Neuronal stem cell (in vitro differentiated cells): ENCODE results near the gene MMP11.

ENCODE experiments used
- DNase-seq: peaks from one replicate; pipeline ENCODE4 v3.0.0-alpha.2; 2013; ENCODE audit warnings: low spot score
- H2AFZ ChIP-seq: one replicate; pipeline ENCODE4 v1.6.1; 2013; ENCODE audit warnings: mild to moderate bottlenecking, low read length, inconsistent platforms
- H2AK5ac ChIP-seq: 2 replicates; pipeline ENCODE4 v1.6.1; 2013; ENCODE audit warnings: low read depth, mild to moderate bottlenecking, inconsistent platforms, low read length, moderate library complexity, mixed read lengths
- H2BK120ac ChIP-seq: 2 replicates; pipeline ENCODE4 v1.6.1; 2013; ENCODE audit warnings: low read depth, mild to moderate bottlenecking, inconsistent platforms, low read length, moderate library complexity, mixed read lengths
- H2BK12ac ChIP-seq: one replicate; pipeline ENCODE4 v1.6.1; 2013; ENCODE audit warnings: low read length, inconsistent platforms
- H2BK15ac ChIP-seq: 2 replicates; pipeline ENCODE4 v1.6.1; 2013; ENCODE audit warnings: mild to moderate bottlenecking, low read length, inconsistent platforms, mixed read lengths
- H2BK5ac ChIP-seq: one replicate; pipeline ENCODE4 v1.6.1; 2013; ENCODE audit warnings: inconsistent platforms, mild to moderate bottlenecking, low read length, moderate library complexity
- H3K14ac ChIP-seq: one replicate; pipeline ENCODE4 v1.6.1; 2013; ENCODE audit warnings: low read length, inconsistent platforms
- H3K18ac ChIP-seq: 2 replicates; pipeline ENCODE4 v1.6.1; 2013; ENCODE audit warnings: low read length, inconsistent platforms
- H3K23ac ChIP-seq: 2 replicates; pipeline ENCODE4 v1.6.1; 2013; ENCODE audit warnings: low read depth, mild to moderate bottlenecking, mixed read lengths, low read length, inconsistent platforms; ENCODE audit not compliant: poor library complexity
- H3K27ac ChIP-seq: replicated peaks from 3 replicates; pipeline ENCODE4 v1.5.1; 2013; ENCODE audit warnings: low read length, inconsistent platforms
- H3K27me3 ChIP-seq, 3 experiments: 2 replicates each; pipeline ENCODE4 v1.6.1; 2013; ENCODE audit warnings: low read length in 3 of 3, mild to moderate bottlenecking in 2 of 3, inconsistent platforms in 1 of 3, low read depth in 1 of 3, mixed read lengths in 1 of 3, moderate library complexity in 1 of 3; ENCODE audit not compliant: control insufficient read depth in 3 of 3, insufficient read depth in 3 of 3
- H3K36me3 ChIP-seq, 2 donors: replicated peaks in 1 of 2; 2 replicates each; pipeline ENCODE4 v1.6.1; 2013; ENCODE audit warnings: low read length in 2 of 2; ENCODE audit not compliant: control insufficient read depth in 2 of 2, insufficient read depth in 2 of 2
- H3K4ac ChIP-seq: 2 replicates; pipeline ENCODE4 v1.6.1; 2013; ENCODE audit warnings: inconsistent platforms, mild to moderate bottlenecking, low read length, moderate library complexity
- H3K4me1 ChIP-seq, 2 donors: 1 replicate in 1 of 2; 2 replicates in 1 of 2; pipeline ENCODE4 v1.6.1; 2013; ENCODE audit warnings: low read length in 2 of 2, low read depth in 1 of 2; ENCODE audit not compliant: control insufficient read depth in 2 of 2, insufficient read depth in 1 of 2
- H3K4me2 ChIP-seq: one replicate; pipeline ENCODE4 v1.6.1; 2013; ENCODE audit warnings: mild to moderate bottlenecking, low read length, inconsistent platforms; ENCODE audit not compliant: insufficient read depth, poor library complexity, severe bottlenecking
- H3K4me3 ChIP-seq, 2 donors: 2 replicates each; pipeline ENCODE4 v1.5.1; 2013; ENCODE audit warnings: low read length in 2 of 2, mild to moderate bottlenecking in 2 of 2, inconsistent platforms in 1 of 2, moderate library complexity in 1 of 2
- H3K79me1 ChIP-seq: one replicate; pipeline ENCODE4 v1.6.1; 2013; ENCODE audit warnings: low read depth, mild to moderate bottlenecking, inconsistent platforms, low read length, moderate library complexity
- H3K9ac ChIP-seq: one replicate; pipeline ENCODE4 v1.6.1; 2013; ENCODE audit warnings: mild to moderate bottlenecking, low read depth, low read length, inconsistent platforms; ENCODE audit not compliant: poor library complexity
- H3K9me3 ChIP-seq, 2 donors: replicated peaks in 1 of 2; 2 replicates each; pipeline versions ENCODE3 to v1.6.1; 2013; ENCODE audit warnings: low read length in 2 of 2, mild to moderate bottlenecking in 2 of 2, inconsistent platforms in 1 of 2, low read depth in 1 of 2, mixed read lengths in 1 of 2, moderate library complexity in 1 of 2; ENCODE audit not compliant: control insufficient read depth in 2 of 2, insufficient read depth in 1 of 2
- H4K8ac ChIP-seq: one replicate; pipeline ENCODE4 v1.6.1; 2013; ENCODE audit warnings: low read depth, mild to moderate bottlenecking, inconsistent platforms, low read length, moderate library complexity
- H4K91ac ChIP-seq: one replicate; pipeline ENCODE4 v1.6.1; 2013; ENCODE audit warnings: low read length, low read depth, mild to moderate bottlenecking, inconsistent platforms; ENCODE audit not compliant: poor library complexity
- WGBS, 2 donors: extraction: QIAGEN DNeasy Blood & Tissue Kit; methylation state at CpG; one replicate each; pipeline ENCODE4 v1.1.7; 2013; ENCODE audit warnings: missing lambda C conversion rate in 2 of 2, mixed read lengths in 1 of 2; ENCODE audit not compliant: insufficient read length in 2 of 2, insufficient replicate concordance in 1 of 2; ENCODE audit errors: extremely low coverage in 2 of 2; 5-methylcytosine and 5-hydroxymethylcytosine counted together

Gene MMP11

DNA sequence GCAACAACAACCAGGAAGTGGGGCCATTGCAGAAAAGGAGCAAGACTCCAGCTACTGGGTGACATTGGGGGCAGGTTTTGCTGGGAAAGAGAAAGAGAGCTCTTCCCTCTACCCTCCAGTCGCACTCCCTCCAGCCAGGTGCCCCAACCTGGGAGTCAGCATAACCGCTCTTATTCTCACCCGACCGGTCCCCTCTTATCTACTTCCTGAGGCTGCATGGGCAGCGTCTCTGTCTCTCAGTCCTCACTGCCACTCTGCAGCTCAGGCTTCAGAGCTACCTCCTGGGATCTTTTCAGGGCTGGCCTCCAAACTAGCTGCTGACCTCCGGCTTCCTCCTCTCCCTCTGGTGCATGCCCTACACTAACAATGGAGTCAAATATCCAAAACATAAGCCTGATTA, 26.9 kb upstream of the MMP11 start:
- DNase-seq = no peak
- H3K18ac ChIP-seq = no peak overlapping the region

DNA sequence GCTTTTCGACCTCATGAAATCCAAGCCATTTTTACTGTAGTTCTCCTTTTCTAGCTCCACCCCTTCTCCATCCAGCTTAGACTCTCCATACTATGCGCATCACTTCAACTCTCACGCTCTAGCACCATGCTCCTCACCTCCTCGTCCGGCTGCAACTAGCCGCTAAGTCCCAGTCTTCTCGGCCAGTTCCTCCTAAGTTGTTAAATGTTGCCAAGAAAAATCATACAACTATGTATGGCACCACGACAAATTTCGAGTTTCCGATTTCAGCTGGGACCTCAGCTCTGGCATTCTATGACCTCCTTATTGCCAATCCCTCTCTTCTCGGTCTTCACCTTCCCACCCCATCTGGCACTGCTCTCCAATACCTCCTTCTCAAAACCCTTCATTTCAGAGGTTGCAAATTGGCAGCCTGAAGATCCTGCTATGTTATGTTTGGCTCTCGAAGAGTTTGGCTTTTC, 22.8 kb upstream of the MMP11 start:
- H2BK5ac ChIP-seq = no peak overlapping the region
- no peak overlapping the region for H4K91ac ChIP-seq
- peak overlapping the region in 1 of 2 donors; percentile 84 for H3K4me3 ChIP-seq
- H4K8ac ChIP-seq = no peak overlapping the region
- H3K27ac ChIP-seq = no peak overlapping the region
- peaks cover 4 to 5% of the 10 kb centered on the region in 2 donors for H3K4me1 ChIP-seq
- no peak overlapping the region for H3K14ac ChIP-seq
- no peak overlapping the region for H2AFZ ChIP-seq
- no peak for DNase-seq
- H2BK120ac ChIP-seq = no peak overlapping the region
- no peak overlapping the region for H3K4me2 ChIP-seq
- WGBS, 2 donors = no CpG with 5 or more reads among the region's 12 CpGs
- H3K4ac ChIP-seq = no peak overlapping the region
- no peak overlapping the region for H3K23ac ChIP-seq
- no peak overlapping the region for H3K18ac ChIP-seq
- no peak overlapping the region for H2BK12ac ChIP-seq
- peaks cover 0 to 9% of the 10 kb centered on the region in 2 donors for H3K36me3 ChIP-seq
- H3K27me3 ChIP-seq = peaks cover 0 to 4% (median 0%) of the 10 kb centered on the region in 3 experiments
- H2AK5ac ChIP-seq = no peak overlapping the region
- no peak overlapping the region for H2BK15ac ChIP-seq
- H3K9me3 ChIP-seq = no peaks in the 10 kb centered on the region
- no peak overlapping the region for H3K9ac ChIP-seq
- peaks cover 4% of the 10 kb centered on the region for H3K79me1 ChIP-seq

More for the DNA sequence above, 26.9 kb upstream of the MMP11 start:
- no peaks in the 10 kb centered on the region for H3K9me3 ChIP-seq
- no peak overlapping the region for H2AK5ac ChIP-seq
- H3K23ac ChIP-seq = no peak overlapping the region
- no peak overlapping the region for H2AFZ ChIP-seq
- no peak overlapping the region for H4K8ac ChIP-seq
- H2BK15ac ChIP-seq = no peak overlapping the region
- no CpG with 5 or more reads among the region's 6 CpGs for WGBS, 2 donors
- H3K4me2 ChIP-seq = no peak overlapping the region
- H3K4ac ChIP-seq = no peak overlapping the region
- no peak overlapping the region for H3K9ac ChIP-seq
- H3K27me3 ChIP-seq = peaks cover 0 to 4% (median 0%) of the 10 kb centered on the region in 3 experiments
- no peak overlapping the region for H2BK5ac ChIP-seq
- H4K91ac ChIP-seq = no peak overlapping the region
- peaks cover 4 to 5% of the 10 kb centered on the region in 2 donors for H3K4me1 ChIP-seq
- H3K4me3 ChIP-seq = no peak overlapping the region
- H3K27ac ChIP-seq = no peak overlapping the region
- no peak overlapping the region for H2BK120ac ChIP-seq
- H3K79me1 ChIP-seq = peaks cover 4% of the 10 kb centered on the region
- H3K36me3 ChIP-seq = peaks cover 27 to 47% of the 10 kb centered on the region in 2 donors
- H3K14ac ChIP-seq = no peak overlapping the region
- no peak overlapping the region for H2BK12ac ChIP-seq

DNA sequence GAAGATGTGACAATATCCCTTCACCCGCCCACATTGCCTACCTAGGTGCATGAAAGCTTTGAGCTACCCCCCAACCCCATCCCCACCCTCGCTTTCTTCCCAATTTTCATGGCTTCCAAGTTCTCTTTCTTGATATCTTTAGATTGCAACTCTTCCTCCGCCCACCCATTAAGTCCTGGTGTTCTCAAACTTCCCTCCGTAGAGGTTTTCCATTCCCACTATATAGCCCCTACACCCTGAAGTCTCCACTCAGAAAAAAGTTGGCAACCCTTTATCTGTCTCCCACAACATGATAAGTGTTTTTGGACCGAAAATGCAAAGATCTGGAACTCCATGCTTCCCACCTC, 22.3 kb upstream of the MMP11 start:
- H3K4me3 ChIP-seq = peak overlapping the region; percentile 84 to 96
- H3K27me3 ChIP-seq = peaks cover 0 to 4% (median 0%) of the 10 kb centered on the region in 3 experiments
- H3K36me3 ChIP-seq = peaks cover 0 to 5% of the 10 kb centered on the region in 2 donors
- no peak overlapping the region for H4K8ac ChIP-seq
- H3K4me2 ChIP-seq = peak overlapping the region; percentile 93
- H3K79me1 ChIP-seq = peaks cover 4% of the 10 kb centered on the region
- H3K18ac ChIP-seq = no peak overlapping the region
- no peaks in the 10 kb centered on the region for H3K9me3 ChIP-seq
- no peak overlapping the region for H3K23ac ChIP-seq
- no peak overlapping the region for H2AK5ac ChIP-seq
- peak overlapping the region; percentile 98 for H2AFZ ChIP-seq
- H2BK15ac ChIP-seq = no peak overlapping the region
- no peak overlapping the region for H2BK120ac ChIP-seq
- H3K9ac ChIP-seq = peak overlapping the region; percentile 5
- no peak overlapping the region for H4K91ac ChIP-seq
- no CpG with 5 or more reads among the region's 5 CpGs for WGBS, 2 donors
- DNase-seq = no peak
- peaks cover 4 to 5% of the 10 kb centered on the region in 2 donors for H3K4me1 ChIP-seq
- H3K27ac ChIP-seq = no peak overlapping the region
- no peak overlapping the region for H2BK5ac ChIP-seq
- no peak overlapping the region for H2BK12ac ChIP-seq
- H3K14ac ChIP-seq = no peak overlapping the region
- no peak overlapping the region for H3K4ac ChIP-seq

DNA sequence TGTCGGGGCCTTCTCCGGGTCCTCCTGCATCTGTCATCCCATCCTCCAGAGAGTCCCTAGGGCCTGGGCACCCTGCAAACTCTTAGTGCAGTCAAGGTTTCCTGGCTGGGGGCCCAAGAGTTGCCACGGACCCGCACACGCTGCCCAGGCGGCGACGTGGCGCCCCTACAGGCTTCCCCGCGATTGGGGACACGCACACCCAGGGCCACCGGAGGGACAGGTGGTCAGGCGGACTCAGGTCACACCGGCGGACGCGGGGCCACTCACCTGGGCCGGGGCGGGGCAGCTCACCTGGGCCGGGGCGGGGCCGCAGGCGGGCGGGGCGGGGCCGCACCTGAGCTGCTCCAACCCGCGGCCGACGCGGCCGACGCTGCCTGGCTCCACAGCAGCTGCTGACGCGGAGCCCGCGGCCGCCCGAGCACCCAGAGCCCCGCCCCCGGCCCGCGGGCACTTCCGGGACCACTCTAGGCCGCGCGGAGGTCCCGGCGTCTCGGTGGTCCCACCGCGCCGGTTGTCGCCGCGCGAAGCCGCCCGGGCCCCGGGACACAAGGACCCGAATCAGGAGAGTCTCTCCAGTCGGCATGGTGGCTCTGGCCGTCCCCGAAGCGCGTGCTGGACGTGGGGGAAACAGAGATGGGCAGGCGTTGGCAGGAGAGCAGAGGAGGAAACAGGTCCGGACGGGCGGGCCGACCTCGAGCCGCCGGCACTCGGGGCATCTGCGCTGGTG, 21.8 kb upstream of the MMP11 start, which contains the start of gene ZNF70:
Gene ZNF70 (minus strand): TSS at position 399 of the 727 bp plus-strand sequence. CDS start 5,972 bp downstream, outside the sequence.
- Histone ChIP-seq H3K79me1 (peaks cover 4% of the 10 kb centered on the region), H4K91ac (peak within 1 kb of the TSS; percentile 56), H2AFZ (peak within 1 kb of the TSS; percentile 98), H2BK120ac (peak within 1 kb of the TSS; percentile 95), H3K27ac (peak within 1 kb of the TSS; percentile 92), H3K18ac (peak within 1 kb of the TSS; percentile 99), H3K36me3 (peaks cover 0 to under 1% of the 10 kb centered on the region in 2 donors), H3K27me3 (peaks cover 0 to 4% (median 0%) of the 10 kb centered on the region in 3 experiments), H3K4me3 (peak within 1 kb of the TSS; percentile 84 to 96), H3K9me3 (no peaks in the 10 kb centered on the region), H2BK15ac (peak within 1 kb of the TSS; percentile 75), H2BK12ac (no peak within 1 kb of the TSS), H3K4me2 (peak within 1 kb of the TSS; percentile 93), H3K9ac (peak within 1 kb of the TSS; percentile 97), H3K14ac (peak within 1 kb of the TSS; percentile 99), H3K23ac (peak within 1 kb of the TSS; percentile 87), H3K4me1 (peaks cover 4 to 5% of the 10 kb centered on the region in 2 donors), H2BK5ac (peak within 1 kb of the TSS; percentile 71), H3K4ac (peak within 1 kb of the TSS; percentile 86), H4K8ac (peak within 1 kb of the TSS; percentile 100), H2AK5ac (peak within 1 kb of the TSS; percentile 63)
- DNase-seq = peak; percentile 83
- WGBS, 2 donors = no CpG with 5 or more reads among the region's 78 CpGs
